Measurements from ENCODE around the gene INSYN2B. TPM values are rescaled to one million over a fixed set of nuclear protein-coding genes. Genes with fewer than 3 reads are reported as not detected.

INSYN2B gene
- total and polyA plus RNA-seq, 2 experiments from 2014 or later = 1.5 TPM; not detected in 1

DNA sequence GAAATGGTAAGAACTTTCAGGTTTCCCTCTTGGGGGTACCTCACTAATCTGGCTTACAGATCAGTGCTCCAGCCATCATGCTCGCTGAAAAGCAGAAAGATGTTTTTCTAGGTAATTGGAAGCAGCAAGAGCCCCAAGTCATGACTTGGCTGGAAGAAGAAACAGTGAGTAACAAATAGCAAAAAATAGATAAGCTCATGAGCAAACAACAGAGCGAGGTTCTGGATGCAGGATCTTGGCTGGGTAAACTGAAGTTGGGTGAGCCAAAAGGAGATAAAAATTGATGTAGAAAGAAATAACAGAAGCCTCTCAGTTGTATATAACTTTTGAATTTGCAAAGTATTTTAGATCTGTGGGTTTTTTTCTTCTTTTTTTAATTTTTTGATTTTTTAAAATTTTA is 110.1 kb downstream of the INSYN2B start:
- TF ChIP-seq EZH2 (IDR thresholded peaks at IDR 0.05; ENCODE audit: borderline replicate concordance) (no peak), EZH2phosphoT487 (IDR thresholded peaks at IDR 0.05; ENCODE audit: low read depth, severe bottlenecking, unreplicated experiment) (no peak)
- TF ChIP-seq, protein P1, sequence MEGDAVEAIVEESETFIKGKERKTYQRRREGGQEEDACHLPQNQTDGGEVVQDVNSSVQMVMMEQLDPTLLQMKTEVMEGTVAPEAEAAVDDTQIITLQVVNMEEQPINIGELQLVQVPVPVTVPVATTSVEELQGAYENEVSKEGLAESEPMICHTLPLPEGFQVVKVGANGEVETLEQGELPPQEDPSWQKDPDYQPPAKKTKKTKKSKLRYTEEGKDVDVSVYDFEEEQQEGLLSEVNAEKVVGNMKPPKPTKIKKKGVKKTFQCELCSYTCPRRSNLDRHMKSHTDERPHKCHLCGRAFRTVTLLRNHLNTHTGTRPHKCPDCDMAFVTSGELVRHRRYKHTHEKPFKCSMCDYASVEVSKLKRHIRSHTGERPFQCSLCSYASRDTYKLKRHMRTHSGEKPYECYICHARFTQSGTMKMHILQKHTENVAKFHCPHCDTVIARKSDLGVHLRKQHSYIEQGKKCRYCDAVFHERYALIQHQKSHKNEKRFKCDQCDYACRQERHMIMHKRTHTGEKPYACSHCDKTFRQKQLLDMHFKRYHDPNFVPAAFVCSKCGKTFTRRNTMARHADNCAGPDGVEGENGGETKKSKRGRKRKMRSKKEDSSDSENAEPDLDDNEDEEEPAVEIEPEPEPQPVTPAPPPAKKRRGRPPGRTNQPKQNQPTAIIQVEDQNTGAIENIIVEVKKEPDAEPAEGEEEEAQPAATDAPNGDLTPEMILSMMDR (IDR thresholded peaks at IDR 0.05; ENCODE audit: poor library complexity) = no peak
- Histone ChIP-seq H3K9me2 (replicated peaks; ENCODE audit: insufficient read depth) (no peaks in the 10 kb centered on the region), H3K9me3 (ENCODE audit: low read depth) (no peaks in the 10 kb centered on the region), H4K20me1 (ENCODE audit: insufficient read depth, poor library complexity, severe bottlenecking) (no peaks in the 10 kb centered on the region), H3K4me1 (ENCODE audit: insufficient read depth) (no peaks in the 10 kb centered on the region), H3K36me3 (replicated peaks; ENCODE audit: insufficient read depth, low read depth) (no peaks in the 10 kb centered on the region), H3K79me2 (no peaks in the 10 kb centered on the region), H3K4me2 (no peak overlapping the region), H2AFZ (no peak overlapping the region), H3K27ac (no peak overlapping the region), H3K4me3 (no peak overlapping the region), H3K27me3 (no peaks in the 10 kb centered on the region)
- DNase-seq (ENCODE audit: low spot score) = no peak
- WGBS (ENCODE audit: low lambda C conversion rate, missing lambda C conversion rate) = 71% methylated on average over 2 of the region's 2 CpGs

DNA sequence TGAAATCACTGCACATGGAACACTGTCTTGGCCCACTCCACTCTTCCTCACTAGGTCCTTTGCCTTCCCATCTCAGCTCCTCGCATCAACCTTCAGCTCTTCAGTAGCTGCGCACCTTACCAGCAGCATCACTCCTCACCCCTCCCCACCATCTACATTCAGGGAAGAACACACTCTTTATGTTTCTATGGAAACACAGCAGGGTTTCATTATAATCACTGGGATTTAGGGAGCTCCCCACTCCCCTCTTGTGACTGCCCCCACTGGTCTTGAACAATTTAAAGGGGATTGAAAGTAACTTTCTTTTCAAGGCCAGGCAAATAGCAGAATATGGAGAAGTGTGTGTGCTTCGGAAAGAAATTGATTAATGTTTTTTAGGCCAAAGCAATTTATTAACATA is 111.2 kb downstream of the INSYN2B start:
- Histone ChIP-seq H3K27ac (no peak overlapping the region), H3K27me3 (no peaks in the 10 kb centered on the region), H2AFZ (no peak overlapping the region), H3K4me3 (no peak overlapping the region), H3K36me3 (replicated peaks; ENCODE audit: insufficient read depth, low read depth) (no peaks in the 10 kb centered on the region), H3K4me2 (no peak overlapping the region), H3K79me2 (no peaks in the 10 kb centered on the region), H3K9me2 (replicated peaks; ENCODE audit: insufficient read depth) (no peaks in the 10 kb centered on the region), H3K9me3 (ENCODE audit: low read depth) (no peaks in the 10 kb centered on the region), H3K4me1 (ENCODE audit: insufficient read depth) (no peaks in the 10 kb centered on the region), H4K20me1 (ENCODE audit: insufficient read depth, poor library complexity, severe bottlenecking) (no peaks in the 10 kb centered on the region)
- DNase-seq (ENCODE audit: low spot score) = no peak
- 91% methylated on average over 3 of the region's 3 CpGs for whole genome bisulfite sequencing (ENCODE audit: low lambda C conversion rate, missing lambda C conversion rate)
- no peak for TF ChIP-seq EZH2 (IDR thresholded peaks at IDR 0.05; ENCODE audit: borderline replicate concordance)
- TF ChIP-seq, protein P1 (IDR thresholded peaks at IDR 0.05; ENCODE audit: poor library complexity) = no peak
- no peak for TF ChIP-seq EZH2phosphoT487 (IDR thresholded peaks at IDR 0.05; ENCODE audit: low read depth, severe bottlenecking, unreplicated experiment)

DNA sequence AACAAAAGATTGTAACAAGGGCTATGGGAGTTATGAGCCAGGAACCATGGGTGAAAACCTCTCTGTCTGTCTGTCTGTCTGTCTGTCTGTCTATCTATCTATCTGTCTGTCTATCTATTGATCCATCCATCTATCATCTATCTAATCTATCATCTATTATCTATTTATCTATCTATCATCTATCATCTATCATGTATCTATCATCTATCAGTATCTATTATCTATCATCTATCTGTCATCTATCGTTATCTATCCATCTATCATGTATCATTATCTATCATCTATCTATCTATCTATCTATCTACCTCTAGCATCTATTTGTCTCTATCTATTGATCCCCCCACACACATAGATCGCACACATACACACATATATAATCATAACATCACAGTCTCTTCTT is 112.9 kb downstream of the INSYN2B start:
- Histone ChIP-seq H2AFZ (no peak overlapping the region), H4K20me1 (ENCODE audit: insufficient read depth, poor library complexity, severe bottlenecking) (no peaks in the 10 kb centered on the region), H3K4me2 (no peak overlapping the region), H3K36me3 (replicated peaks; ENCODE audit: insufficient read depth, low read depth) (no peaks in the 10 kb centered on the region), H3K4me1 (ENCODE audit: insufficient read depth) (no peaks in the 10 kb centered on the region), H3K9me2 (replicated peaks; ENCODE audit: insufficient read depth) (no peaks in the 10 kb centered on the region), H3K4me3 (no peak overlapping the region), H3K79me2 (no peaks in the 10 kb centered on the region), H3K9me3 (ENCODE audit: low read depth) (no peaks in the 10 kb centered on the region), H3K27me3 (no peaks in the 10 kb centered on the region), H3K27ac (no peak overlapping the region)
- WGBS (ENCODE audit: low lambda C conversion rate, missing lambda C conversion rate) = 94% methylated on average over 2 of the region's 2 CpGs
- TF ChIP-seq, protein P1 (IDR thresholded peaks at IDR 0.05; ENCODE audit: poor library complexity) = no peak
- TF ChIP-seq EZH2 (IDR thresholded peaks at IDR 0.05; ENCODE audit: borderline replicate concordance) (no peak), EZH2phosphoT487 (IDR thresholded peaks at IDR 0.05; ENCODE audit: low read depth, severe bottlenecking, unreplicated experiment) (no peak)
- DNase-seq (ENCODE audit: low spot score) = no peak

DNA sequence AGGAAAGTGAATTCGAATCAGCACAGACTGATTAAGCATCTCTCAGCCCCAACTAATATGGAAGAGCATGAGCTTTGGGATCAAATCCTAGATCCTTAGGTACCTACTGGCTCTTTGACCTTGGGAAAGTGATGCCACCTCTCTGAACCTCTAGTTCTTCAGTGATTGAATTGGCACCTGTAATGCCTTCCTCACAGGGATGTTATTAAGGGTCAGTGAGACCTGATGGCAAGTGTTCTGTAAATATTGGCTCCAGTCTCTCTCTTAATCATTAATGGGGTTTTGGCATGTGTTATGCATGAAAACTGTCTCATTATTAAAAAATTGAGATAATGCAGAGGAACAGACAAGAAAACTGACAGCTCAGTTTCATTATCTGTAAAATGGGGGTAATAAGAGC is 115.8 kb downstream of the INSYN2B start:
- Histone ChIP-seq H3K9me2 (replicated peaks; ENCODE audit: insufficient read depth) (no peaks in the 10 kb centered on the region), H3K9me3 (ENCODE audit: low read depth) (no peaks in the 10 kb centered on the region), H3K36me3 (replicated peaks; ENCODE audit: insufficient read depth, low read depth) (no peaks in the 10 kb centered on the region), H3K4me2 (no peak overlapping the region), H3K79me2 (no peaks in the 10 kb centered on the region), H3K4me1 (ENCODE audit: insufficient read depth) (no peaks in the 10 kb centered on the region), H2AFZ (no peak overlapping the region), H3K27me3 (no peaks in the 10 kb centered on the region), H4K20me1 (ENCODE audit: insufficient read depth, poor library complexity, severe bottlenecking) (no peaks in the 10 kb centered on the region), H3K4me3 (no peak overlapping the region), H3K27ac (no peak overlapping the region)
- TF ChIP-seq, protein P1 (IDR thresholded peaks at IDR 0.05; ENCODE audit: poor library complexity) = no peak
- TF ChIP-seq EZH2phosphoT487 (IDR thresholded peaks at IDR 0.05; ENCODE audit: low read depth, severe bottlenecking, unreplicated experiment) (no peak), EZH2 (IDR thresholded peaks at IDR 0.05; ENCODE audit: borderline replicate concordance) (no peak)
- DNase-seq (ENCODE audit: low spot score) = no peak
- WGBS (ENCODE audit: low lambda C conversion rate, missing lambda C conversion rate) = 93% methylated on average over 1 of the region's 1 CpG

Measured in hepatocyte (in vitro differentiated cells).